Endometrium (tissue), 2 donors: ENCODE data around the gene GOLGA8F.
"Not testable (repeated sequence)": the region's sequence is repeated elsewhere in the genome, so short reads cannot be mapped to it uniquely, and the experiment has no call there.

ENCODE experiments used
- FAIRE-seq: peaks from 2 replicates; lab custom pipeline; 2012; peaks lifted over from hg19 to GRCh38; lab: Jason Lieb, UNC
- donor health status: control.
- donor health status: control.

Gene GOLGA8F

DNA sequence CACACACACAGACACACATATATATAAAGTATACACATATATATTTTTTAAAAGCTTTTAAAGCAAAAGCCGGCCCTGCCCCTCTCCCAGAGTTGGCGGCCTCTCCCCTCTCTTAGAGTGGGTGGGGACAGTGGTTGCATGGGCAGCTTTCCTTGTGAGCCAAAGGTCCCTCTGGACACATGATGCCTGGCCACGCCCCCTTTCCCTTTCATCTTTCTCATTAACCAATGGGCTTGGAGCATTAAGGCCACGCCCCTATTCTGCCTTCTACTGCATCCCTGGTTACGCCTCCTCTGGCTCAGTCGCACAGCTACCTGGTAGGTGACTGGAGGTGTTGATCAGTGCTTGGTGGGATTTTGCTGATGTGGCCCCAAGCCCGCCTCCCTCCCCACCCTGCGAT is at the start of gene GOLGA8F:
Gene GOLGA8F (plus strand): TSS at position 301 of the 400 bp plus-strand sequence. CDS start 98 bp downstream, at position 399.
- FAIRE-seq: not testable (repeated sequence)

DNA sequence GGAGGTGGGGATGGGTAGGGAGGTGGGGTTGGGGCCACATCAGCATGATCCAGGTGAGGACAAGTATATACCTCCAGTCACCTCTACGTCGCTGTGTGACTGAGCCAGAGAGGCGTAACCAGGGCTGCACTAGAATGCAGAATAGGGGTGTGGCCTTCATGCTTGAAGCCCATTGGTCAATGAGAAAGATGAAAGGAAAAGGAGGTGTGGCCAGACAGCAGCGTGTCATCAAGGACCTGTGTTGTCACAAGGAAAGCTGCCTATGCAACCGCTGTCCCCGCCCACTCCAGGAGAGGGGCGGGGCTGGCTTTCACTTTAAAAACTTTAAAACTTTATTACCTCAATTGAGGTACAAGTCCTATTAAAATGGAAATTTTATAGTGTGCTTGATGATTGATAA is 20.5 kb upstream of the GOLGA8F start, which contains the start of gene GOLGA6L24:
Gene GOLGA6L24 (minus strand): TSS at position 101 of the 400 bp plus-strand sequence. CDS start 61 bp downstream, at position 40.
- FAIRE-seq: not testable (repeated sequence)

- not testable (repeated sequence) for FAIRE-seq
Measured at GRCh38 chr15:28365502-28365901, 13.0 kb upstream of the GOLGA8F start.

- not testable (repeated sequence) for FAIRE-seq
Measured at GRCh38 chr15:28380053-28380452, 1.6 kb downstream of the GOLGA8F start.

- FAIRE-seq: not testable (repeated sequence)
Measured at GRCh38 chr15:28396022-28396421, 17.6 kb downstream of the GOLGA8F start.

DNA sequence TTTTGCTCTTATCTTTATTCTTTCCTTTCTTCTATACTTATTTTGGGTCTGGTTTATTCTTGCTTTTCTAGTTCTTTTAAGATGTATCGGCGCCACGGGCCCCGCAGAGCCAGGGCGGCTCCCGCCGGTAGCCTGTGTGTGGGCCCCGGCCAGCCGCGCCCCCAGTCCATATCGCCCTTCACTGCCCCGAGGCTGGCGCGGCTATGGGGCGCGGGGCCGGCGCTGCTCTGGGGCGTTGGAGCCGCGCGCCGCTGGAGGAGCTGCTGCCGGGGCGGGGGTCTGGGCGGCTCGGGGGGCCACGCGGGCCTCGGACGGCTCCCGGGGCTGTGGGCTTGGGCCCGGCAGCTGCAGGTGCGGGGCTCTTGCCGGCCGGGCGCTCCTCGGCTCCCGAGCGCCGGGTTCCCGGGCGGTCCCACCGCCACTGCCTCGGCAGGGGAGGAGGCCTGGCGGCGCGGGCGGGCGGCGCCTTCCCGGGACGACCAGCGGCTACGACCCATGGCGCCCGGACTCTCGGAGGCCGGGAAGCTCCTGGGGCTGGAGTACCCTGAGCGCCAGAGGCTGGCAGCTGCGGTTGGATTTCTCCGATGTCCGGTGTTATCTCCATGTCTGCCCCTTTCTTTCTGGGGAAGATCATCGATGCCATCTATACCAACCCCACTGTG is 24.4 kb downstream of the GOLGA8F start:
- not testable (repeated sequence) for FAIRE-seq

DNA sequence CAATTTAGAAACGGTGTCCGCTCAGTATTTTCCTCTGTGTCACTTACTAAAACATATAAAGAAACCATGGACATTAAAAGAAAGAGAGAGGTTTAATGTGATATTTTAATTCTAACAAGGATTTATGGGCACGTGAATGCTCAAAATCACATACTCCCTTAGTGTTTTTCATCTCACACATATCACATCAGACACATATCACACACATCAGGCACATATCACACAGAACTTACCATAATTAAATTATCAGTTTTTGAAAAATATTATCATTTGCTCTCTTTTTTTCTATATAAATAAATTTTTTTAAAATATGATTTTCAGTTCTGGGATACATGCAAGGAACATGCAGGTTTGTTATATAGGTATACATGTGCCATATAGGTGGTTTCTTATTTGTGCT is 42.0 kb downstream of the GOLGA8F start:
- not testable (repeated sequence) for FAIRE-seq

DNA sequence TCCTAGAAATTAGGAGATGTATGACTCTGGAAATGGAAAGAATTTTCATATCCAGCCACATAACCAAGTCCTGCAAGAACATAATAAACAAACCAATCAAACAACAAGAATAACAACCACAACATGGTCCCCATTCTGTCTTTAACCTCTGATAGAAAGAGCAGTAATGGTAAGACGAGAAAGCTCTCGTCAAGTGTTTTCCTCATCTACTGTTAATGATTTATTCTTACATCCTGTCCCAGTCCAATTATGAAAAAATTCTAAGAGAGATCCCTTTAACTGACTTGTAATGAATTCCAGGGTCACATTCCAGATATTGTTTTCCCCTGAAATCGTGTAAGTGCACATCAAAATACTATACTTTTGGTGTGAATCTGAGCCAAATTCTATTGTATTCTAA is 57.1 kb downstream of the GOLGA8F start:
- not testable (repeated sequence) for FAIRE-seq
